Esophagus squamous epithelium (tissue), 4 donors: ENCODE results near the gene ITPK1.

Source experiments
- CTCF ChIP-seq, 6 experiments: fragments of 450-650 bp in 4 of 6; fragments of 200-600 bp in 2 of 6; sonication (generic) in 2 of 6; IDR thresholded peaks; one replicate each; pipeline ENCODE4 v1.5.1; 2016 to 2019; ENCODE audit warnings: antibody characterized with exemption in 6 of 6, mild to moderate bottlenecking in 4 of 6, moderate library complexity in 4 of 6
- POLR2A ChIP-seq, 4 donors: fragments of 450-650 bp; IDR thresholded peaks; one replicate each; pipeline ENCODE4 v1.6.1; 2017; ENCODE audit warnings: antibody characterized with exemption in 4 of 4, mild to moderate bottlenecking in 4 of 4, moderate library complexity in 3 of 4

GRCh38 chr14:93083917-93084316 lies 31.8 kb downstream of the ITPK1 start:
- TF ChIP-seq CTCF (IDR thresholded peaks at IDR 0.05) (no peak), POLR2A (IDR thresholded peaks at IDR 0.05) (no peak)
